ENCODE data around the gene GALNT12.

Gene GALNT12

DNA sequence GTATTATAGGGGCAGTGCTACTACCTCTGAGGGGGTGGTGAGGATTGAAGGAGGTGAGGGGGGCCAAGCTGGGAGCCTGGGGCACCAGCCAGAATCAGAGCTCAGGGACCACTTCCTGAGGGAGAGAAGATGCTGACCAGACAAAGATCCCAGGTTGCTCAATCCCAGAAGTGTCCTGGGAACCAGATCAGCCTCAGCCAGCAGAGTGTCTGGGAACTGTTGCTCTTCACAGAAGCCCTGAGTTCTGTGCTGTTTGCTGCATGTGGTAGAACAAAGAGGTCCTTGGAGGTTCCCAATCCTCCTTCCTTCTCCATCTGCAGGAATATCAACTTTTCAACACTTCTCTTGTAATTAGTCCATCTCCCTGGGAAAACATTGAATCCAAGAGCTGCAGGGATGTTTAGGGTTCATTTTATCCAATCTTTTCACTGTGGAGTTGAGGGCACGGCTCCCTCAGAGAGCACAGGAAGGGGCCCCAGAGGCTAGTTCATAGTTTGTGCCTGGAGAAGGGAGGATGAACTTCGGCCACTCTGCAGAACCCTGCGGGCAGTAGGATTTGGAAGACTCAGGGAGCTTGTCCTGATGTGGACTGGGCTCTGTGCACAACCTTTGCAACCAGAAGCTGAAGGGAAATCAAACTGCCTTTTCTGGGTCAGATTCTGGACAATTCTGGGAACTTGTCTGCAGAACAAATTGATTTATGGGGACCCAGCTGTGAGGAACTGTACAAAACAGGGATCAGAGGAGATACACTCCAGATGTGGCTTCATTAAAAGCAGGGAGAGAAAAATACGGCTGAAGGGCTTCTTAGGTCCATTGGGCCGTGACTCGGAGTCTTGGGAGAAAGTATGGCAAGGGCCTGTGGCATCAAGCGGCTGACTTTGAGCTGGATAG lies 57.1 kb downstream of the GALNT12 start:
- no peak for DNase-seq

DNA sequence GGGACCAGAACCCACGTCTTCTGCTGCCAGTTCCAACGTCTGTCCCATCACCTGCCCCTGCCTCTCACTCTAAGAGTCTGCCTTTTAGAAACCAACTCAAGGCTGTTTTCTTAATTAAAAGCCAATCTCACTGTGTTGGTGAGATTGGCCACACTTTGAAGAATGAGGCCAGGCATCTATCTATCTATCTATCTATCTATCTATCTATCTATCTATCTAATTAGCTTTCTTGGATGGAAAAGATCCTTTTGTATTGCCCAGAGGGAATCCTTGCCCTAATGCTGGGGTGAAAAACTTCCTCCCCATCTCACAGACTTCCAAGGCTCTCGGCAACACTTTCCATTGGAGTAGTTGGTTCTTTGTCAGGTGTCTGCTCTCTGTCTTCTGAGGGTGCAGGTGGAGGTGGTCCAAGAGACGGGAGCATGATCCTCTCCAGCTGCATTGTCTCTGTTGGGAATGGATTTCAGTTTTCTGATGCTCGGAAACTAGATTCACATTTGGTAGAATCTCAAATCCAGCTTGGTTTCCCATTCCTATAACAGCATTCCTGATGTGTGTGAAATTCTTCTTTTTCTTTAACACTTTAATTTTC lies 57.9 kb downstream of the GALNT12 start:
- DNase-seq = no peak

DNA sequence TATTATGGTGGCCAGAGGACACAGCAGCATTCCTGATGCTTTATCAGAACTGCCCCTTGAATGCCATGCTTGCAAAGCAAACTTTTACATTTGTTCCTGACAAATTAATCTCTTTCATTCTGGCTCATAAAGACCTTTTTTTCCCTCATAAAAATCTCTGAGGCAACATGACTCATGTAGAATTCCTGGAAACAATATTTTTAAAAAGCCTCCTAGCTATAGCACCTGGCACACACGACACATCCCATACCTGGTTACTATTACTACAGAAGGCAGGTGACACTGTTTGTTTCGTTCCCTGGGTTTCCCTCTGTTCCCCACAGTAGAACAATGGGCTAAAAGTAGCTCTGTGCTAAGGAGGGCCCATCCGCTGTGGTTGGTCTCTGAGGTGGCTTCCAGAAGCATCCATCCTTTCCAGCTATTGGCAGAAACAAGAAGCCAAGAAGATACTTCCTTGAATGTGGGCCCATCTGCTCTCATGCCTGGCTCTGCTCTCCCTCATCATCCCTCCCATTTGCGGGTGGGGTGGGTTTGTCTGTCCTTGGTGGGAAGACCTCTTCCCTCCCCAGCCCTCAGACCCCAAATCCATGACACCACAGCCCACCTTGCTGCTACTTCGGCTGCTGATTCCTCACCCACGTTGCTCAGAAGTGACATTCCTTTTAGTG lies 59.1 kb downstream of the GALNT12 start:
- DNase-seq = no peak

DNA sequence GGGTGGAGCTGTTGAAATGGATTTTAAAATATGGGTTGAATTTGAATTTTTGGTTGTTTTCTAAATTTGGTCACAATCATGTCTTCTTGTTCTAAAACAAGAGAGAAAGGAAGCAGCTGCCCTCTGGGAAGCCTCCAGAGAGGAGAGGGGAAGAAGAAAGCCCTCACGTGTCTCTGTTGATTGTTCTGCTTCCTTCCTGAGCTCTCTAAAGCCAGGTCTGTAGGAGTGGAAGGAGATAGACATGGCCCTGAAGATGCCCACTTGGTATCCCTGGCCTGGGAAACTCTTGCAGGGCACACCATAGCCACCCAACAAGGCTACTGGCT lies 59.6 kb downstream of the GALNT12 start:
- DNase-seq = no peak

DNA sequence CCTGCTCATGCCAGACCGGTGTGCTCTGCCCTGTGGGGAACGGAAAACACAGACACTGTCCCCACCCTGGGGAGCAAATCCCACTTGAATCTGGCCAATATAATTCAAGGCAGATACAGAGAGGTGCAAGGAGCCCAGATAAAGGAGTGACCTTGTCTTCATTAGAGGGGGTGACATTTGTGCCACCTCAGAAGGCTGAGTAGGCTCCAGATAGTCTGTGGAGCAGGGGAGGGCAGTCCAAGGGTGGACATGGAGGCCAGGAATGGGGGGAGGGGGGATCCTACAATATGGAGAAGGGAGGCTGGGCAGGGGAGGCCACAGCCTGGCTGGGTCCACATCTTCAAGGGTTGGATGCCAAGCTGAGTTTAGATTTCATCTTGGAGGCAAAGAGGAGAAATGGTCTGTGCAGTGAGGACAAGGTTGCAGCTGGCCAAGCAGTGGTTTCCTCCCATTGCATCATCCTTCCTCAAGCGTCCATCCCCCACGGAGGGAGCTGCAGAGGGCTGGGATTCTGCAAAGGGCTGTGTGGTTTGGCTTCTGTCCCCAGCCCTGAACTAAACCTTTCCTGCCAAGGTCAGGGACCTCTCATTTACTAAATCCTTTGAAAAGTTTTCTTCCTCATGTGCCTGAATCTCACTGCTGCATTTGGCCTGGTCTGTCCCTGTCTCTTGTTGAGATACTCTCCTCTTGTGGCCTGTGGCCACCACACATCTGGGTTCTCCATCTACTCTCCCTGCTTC lies 60.1 kb downstream of the GALNT12 start:
- DNase-seq = no peak

DNA sequence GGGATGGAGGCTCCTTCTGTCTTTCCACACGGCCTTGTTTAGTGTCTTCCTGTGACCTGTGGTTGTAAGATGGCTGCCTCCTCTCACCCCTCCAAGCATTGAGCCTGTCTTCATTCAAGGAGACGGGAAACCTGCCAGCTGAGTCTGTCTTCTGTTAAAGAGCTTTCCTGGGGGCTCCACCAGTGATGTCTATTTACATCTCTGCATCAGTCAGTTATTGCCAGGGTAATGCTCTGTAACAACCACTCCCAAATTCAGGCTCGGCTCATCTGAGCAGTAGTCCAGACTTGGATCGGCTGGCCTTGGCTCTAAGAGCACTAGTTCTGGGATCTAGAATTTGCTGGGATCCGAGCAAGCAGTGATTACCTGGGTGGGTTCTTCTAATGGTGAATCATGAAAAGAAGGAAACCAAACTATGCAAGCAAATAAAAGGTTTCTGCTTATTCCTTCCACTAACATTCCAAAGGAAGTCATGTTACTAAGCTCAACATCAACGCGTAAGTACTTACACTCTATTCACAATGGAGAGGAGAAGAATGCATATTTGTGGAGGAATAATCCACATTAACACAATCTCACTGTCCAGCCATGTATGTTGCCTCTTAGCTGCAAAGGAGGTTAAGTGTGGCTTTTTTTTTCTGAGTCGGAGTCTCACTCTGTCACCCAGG lies 61.7 kb downstream of the GALNT12 start:
- no peak for DNase-seq

DNA sequence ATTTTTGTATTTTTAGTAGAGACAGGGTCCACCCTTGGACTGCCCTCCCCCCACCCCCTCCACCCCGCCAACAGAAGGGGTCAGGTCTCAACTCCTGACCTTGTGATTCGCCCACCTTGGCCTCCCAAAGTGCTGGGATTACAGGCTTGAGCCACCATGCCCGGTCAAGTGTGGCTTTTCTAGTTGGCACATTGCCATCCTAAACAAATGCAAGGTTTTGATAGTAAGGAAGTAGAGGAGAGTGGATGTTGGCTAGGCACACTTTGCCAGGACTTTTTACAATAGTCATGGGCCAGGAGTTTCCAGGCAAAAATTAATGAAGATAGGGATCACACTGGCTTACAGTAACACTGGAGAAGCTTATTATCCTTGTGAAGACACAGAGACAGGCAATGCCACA lies 62.4 kb downstream of the GALNT12 start:
- DNase-seq = no peak

DNA sequence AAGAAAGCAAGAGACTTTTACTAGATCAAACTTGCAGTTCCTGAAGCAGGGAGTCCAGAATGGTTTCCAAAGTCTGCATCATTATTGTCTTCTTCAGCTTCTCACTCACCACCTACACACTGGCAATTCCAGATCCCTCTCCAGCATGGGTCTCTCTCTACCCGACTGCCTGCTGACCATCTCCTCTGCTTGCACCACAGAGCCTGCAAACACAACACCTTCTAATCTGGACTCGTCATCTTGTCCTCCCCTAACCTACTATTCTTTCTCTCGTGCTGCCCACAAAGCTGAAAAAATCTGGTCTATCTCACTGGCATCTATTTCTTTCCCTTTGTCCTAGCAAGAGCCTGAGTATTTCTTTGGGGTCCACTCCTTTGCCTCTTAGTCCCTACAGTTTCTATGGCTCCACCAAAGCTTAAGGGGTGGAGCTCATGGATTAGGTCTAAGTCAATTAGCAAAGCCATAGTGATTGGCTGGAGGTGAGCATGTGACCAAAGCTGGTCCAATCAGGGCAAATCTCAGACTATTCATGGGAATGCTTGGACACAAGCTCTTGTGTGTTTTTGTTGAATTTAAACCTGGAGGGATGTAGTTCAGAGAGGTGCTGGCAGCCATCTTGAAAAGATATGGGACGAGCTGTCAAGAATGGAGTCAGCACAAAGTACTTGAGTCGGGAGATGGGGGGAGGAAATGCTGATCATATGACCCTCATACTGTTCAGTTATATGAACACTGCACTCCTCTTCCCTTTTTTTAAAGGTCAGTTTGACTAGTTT lies 63.5 kb downstream of the GALNT12 start:
- no peak for DNase-seq

DNA sequence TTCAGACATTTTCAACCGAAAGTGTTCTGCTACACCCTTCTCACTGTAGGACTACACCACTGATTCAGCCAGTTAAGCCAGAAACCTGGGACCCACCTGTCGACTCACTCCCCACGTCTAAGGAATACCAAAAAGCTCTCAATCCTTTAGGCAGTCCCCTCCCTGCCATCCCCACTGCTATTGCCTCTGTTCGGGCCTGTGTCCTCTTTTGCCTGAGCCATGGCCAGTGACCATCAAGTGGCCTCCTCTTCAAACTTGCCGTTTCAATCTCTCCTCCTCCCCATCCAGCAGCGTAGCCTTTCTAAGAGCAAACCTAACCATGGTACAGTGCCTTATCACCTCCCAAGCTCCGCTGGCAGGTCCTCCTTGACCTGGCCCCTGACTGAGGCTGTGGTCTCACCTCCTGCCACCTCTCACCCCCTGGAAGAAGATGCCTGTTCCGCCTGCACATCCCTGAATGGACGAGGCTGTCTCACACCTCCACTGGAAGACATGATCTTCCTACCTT lies 64.1 kb downstream of the GALNT12 start:
- DNase-seq = no peak

DNA sequence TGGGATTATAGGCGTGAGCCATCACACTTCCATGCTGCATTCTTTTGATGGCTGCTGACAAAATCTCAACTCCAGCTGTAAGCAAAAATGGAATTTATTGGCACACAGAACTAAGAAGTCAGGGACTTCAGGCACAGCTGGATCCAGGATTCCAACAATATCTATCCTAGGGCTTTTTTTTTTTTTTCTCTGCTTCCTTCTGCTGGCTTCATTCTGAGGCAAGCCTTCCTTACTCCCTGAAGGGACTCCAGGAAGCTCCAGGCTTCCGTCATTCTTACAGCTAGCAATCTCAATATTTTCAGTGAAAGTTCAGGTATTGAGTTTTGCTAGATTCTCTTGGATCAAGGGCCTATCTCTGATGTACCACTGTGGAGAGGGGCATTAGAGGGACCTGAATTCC lies 66.1 kb downstream of the GALNT12 start:
- no peak for DNase-seq

DNA sequence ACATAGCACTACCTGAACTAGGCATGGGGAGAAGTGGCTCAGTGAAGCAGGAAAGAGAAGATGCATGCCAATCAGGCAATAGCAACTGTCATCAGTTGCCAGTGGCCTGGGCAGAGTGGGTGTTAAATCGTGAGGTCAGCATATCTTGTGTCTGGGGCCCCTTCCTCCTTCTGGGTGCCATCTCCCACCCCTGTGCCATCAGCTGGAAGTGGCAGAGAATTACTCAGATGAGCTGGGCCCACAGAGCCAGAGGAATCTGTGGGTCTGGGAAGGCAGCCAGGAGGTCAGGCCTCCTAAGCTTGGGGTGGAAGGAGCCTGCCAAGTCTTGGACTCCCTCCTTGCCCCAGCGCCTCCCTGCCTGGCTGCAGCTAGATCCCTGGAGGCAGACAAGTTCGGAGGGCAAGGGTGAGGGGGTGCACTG lies 66.5 kb downstream of the GALNT12 start:
- DNase-seq = no peak

DNA sequence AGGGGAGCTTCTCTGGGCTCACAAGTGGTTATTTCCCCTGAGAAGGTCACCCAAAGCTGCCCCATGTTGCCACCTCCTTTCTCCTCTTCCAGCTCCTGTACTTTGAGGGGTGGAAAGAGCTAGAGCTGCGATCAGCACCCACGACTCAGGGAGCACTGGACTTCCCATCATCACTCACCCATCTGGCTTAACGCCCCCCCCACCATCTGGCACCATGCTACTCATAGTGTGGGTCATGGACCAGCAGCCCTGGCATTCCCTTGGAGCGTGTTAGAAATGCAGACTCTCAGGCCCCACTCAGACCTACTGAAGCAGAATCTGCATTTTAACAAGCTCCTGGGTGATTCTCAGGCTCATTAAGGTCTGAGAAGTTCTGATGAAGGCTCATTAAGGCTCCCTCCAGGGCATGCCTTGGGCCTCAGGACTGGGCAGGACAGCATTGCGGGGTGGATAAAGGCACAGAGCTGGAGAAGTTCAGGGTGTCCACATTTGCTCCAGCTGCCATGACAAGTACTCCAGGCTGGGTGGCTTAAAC lies 67.3 kb downstream of the GALNT12 start:
- no peak for DNase-seq

DNA sequence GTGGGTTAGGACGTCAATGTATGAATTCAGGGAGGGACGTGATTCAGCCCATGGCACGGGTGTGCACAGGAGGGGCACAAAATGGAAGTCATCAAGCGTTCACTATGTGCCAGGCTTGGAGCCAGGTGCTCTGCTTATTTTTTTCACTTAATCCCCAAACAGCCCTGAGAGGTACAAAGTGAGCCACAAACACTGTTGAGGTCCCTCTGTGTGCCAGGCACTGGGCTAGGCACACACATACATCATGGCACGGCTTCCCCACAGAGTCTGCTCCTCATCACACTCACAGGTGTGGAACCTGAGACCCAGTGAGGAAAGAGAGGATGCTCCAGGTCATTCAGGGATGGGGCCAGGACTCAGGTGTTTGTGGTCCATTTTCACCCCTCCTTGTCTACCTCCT lies 68.1 kb downstream of the GALNT12 start:
- no peak for DNase-seq

DNA sequence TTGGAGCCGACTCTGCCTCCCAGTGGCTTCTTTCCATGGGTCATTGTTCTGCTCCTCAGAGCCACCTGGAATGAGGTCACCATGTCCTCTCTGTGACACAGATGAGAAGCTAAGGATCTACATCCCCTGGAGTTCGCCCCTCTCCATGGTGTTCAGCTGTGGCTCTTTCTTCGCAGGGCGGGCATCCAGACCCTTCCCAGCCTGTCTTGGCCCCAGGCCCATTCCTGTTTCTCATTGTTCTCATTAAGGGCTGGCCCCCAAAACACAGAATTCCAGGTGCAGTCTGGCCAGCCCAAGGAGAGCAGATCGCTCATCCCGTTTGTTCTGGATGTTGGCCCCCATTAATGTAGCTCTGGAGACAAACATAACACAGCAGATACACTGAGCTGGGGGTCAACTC lies 69.8 kb downstream of the GALNT12 start:
- DNase-seq = no peak

DNA sequence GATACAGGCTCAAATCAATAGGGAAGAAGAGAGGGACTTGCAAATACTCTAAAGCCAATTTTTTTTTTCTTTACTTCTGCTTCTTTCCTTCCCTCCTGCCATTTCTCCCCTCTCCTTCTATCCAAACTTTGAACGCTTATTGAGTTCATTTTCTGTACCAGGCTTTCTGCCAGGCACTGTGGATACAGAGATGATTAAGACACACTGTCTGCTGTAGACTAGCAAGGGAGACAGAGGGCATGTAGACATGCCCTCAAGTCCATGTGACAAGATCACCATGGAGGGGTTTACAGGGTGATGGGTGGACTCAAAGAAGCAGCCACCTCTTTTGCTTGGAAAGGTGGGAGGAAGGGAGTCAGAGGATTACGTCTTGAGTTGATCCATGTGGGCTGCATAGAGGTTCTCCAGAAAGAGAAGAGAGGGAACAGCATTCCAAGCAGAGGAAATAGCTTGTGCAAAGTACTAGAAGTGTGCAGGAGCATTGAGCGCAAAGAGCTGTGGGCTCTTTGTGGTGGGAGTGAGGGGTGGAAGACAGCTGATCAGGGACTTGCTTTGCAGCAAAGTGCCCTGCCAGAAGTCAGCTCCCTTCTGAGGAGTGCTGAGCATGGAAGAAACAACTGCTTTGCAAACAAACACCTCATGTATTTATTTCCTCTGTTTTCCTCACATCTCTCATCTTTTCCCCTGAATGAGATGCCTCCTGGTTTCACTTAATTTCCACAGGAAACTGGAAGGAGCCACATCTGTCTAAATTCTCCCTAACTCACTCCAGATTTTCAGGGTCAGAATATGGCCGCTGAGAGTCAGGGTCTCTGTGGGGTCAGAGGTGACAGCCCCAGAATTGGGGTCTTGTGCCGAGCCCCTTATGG lies 71.9 kb downstream of the GALNT12 start:
- DNase-seq = no peak

DNA sequence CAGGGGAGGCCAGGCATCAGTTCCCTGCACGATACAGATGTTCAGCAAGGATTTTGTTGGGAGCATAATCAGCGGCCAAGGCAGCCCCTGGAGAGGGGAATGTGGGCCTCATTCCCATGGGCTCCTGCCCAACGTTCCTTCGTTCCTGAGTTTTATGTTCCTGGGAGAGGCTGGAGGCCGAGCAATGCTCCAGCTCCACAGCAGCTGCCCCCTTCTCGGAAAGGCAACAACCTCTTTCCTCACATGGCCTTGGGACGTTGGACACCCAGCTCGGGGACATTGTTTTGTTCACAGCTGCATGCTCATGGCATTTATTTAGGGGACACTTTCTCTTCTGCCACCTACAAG lies 72.5 kb downstream of the GALNT12 start:
- DNase-seq = no peak

DNA sequence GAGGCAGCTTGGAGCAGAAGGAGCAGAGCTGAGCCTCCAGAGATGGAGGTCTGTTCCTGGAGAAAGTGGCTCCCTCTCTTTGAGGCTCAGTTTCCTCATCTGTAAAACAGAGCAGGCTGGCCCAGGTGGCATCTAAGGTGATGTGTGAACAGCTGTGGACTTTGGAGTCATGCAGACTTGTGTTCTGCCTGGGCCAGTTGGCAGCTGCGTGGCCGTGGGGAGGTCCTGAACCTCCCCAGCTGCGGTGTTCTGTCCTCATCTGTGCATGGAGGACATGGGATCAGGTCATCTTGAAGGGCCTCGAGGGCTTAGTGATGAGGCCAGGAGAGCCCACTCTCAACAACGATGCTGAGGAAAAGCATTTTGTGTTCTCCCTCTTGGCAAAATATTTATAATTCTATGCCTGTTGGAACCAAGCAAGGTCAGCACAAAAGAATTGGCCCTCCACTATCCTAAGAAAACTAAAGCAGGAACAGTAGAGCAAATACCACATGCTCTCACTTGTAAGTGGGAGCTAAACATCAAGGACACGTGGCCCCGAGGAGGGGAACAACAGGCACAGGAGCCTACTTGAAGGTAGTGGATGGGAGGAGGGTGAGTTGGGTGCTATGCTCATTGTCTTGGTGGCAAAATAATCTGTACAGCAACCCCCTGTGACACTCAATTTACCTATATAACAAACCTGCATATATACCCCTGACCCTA lies 73.0 kb downstream of the GALNT12 start:
- no peak for DNase-seq

DNA sequence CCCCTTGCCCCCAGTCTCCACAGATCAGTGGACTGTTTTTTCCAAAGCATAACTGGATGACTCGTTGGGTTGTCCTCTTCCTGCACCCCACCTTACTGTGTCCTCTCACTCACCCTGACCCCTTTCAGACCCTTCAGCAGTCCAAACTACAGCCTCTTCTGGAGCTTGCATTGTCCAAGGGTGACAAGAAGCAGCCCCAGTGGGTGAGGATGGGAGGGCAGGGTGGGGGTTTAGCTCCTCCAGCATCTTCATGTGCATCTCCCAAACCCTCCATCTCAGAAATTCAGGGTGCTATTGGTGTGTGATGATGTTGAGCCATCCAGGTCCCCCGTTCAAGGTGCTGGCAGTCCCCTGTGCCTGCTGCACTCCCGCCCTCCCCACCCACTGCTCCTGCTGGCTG lies 73.9 kb downstream of the GALNT12 start:
- no peak for DNase-seq

DNA sequence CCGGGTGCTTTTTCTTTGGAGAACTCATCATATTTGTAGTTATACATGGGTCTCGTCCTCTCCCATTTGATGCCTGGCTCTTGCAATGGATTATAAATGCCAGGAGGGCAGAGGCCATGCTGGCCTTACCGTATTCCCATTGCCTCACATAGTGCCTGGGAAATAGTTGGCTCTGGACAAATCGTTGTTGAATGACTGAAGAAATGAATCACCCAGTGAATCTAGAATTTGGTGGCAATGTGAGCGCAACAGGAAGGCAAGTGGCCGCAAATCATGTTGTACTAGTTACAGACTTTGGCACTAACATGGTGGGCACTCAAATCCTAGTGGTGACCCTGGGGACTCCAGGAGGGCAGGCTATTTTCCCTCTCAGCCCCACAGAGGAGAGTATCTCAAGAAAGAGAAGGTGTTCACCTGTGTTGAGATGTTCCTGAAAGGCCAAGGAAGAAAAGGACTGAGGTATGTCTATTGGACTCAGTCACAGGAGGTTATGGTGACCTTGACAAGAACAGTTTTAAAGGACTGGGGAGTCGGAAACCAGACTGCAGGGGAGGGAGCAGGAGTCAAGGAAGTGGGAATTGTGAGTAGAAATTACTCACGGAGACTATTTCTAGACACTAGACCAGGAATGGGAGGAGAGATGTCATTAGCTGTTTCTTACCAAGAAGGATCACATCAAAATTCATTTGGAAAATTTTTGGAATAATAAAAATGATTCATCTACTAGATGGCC lies 74.5 kb downstream of the GALNT12 start:
- no peak for DNase-seq
